Activated naive CD4-positive, alpha-beta T cell treated with anti-CD3 and anti-CD28 coated beads for 36 hours (primary cell): Measurements from ENCODE around the gene NEMP2. TPM values are rescaled to one million over a fixed set of nuclear protein-coding genes. Genes with fewer than 3 reads are reported as not detected.
A peak's percentile ranks its signal among the peaks of the same experiment; 100 is the strongest.
"Not testable (repeated sequence)": the region's sequence is repeated elsewhere in the genome, so short reads cannot be mapped to it uniquely, and the experiment has no call there.

Source experiments
- CTCF ChIA-PET: fragments of 350-600 bp; sonication (Branson Sonifier 250); formaldehyde crosslinking; loops from one replicate; lab custom pipeline; 2021; ENCODE audit warnings: antibody characterized with exemption; lab: Charles Lee
- DNase-seq: peaks from one replicate; pipeline ENCODE4 v3.0.0-alpha.2; 2020
- H3K27ac Mint-ChIP-seq: one replicate; pipeline ENCODE4 v1.8.0; 2021; ENCODE audit warnings: mild to moderate bottlenecking, mixed read lengths
- H3K27me3 Mint-ChIP-seq: one replicate; pipeline ENCODE4 v1.8.0; 2021; ENCODE audit warnings: low read depth, mixed read lengths
- H3K36me3 Mint-ChIP-seq: one replicate; pipeline ENCODE4 v1.8.0; 2021; ENCODE audit warnings: low read depth, mixed read lengths
- H3K4me1 Mint-ChIP-seq: one replicate; pipeline ENCODE4 v1.8.0; 2021; ENCODE audit warnings: low read depth, mixed read lengths
- H3K4me3 Mint-ChIP-seq: one replicate; pipeline ENCODE4 v1.8.0; 2021; ENCODE audit warnings: mild to moderate bottlenecking, moderate library complexity, mixed read lengths
- H3K9me3 Mint-ChIP-seq: one replicate; pipeline ENCODE4 v1.8.0; 2021; ENCODE audit warnings: mixed read lengths
- intact Hi-C: fragments of 100-400 bp; cut with micrococcal nuclease; formaldehyde crosslinking; loops from one replicate; pipeline ENCODE4 v1.15.1; 2023
- total RNA-seq, 2 experiments: library from RNA; stranded (reverse); gene quantifications; one replicate each; pipeline ENCODE4 v1.2.3, GENCODE V29; 2021

NEMP2 gene
- total RNA-seq, 2 experiments from 2014 or later = 32.9 to 34.2 TPM

DNA sequence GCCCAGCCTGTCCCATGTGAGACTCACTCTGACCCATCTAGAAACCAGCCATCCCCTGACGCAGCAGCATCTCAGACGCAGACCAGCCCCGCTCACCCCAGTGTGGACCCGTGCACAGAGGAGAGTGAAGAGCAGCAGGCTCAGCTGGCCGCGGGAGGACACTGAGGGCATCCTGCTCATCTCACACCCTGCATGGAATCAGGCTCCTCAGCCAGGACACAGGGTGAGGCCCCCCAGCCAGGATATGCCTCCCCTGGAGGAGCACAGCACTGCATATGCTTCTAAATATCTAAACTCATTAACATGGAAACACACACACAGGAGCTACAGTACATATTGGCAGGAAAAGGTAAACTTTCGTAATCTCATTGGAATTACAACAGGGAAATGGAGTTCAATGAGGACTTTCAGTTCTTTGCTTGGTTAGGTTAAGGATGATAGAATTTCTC, 34.4 kb downstream of the NEMP2 start:
- peaks cover 12% of the 10 kb centered on the region for H3K4me1 Mint-ChIP-seq
- DNase-seq = no peak
- peaks cover 31% of the 10 kb centered on the region for H3K36me3 Mint-ChIP-seq
- H3K4me3 Mint-ChIP-seq = no peak overlapping the region
- intact Hi-C loops = no loop called here
- no peaks in the 10 kb centered on the region for H3K27me3 Mint-ChIP-seq
- CTCF ChIA-PET = no interaction called here
- H3K9me3 Mint-ChIP-seq = peaks cover 2% of the 10 kb centered on the region
- H3K27ac Mint-ChIP-seq = no peak overlapping the region

DNA sequence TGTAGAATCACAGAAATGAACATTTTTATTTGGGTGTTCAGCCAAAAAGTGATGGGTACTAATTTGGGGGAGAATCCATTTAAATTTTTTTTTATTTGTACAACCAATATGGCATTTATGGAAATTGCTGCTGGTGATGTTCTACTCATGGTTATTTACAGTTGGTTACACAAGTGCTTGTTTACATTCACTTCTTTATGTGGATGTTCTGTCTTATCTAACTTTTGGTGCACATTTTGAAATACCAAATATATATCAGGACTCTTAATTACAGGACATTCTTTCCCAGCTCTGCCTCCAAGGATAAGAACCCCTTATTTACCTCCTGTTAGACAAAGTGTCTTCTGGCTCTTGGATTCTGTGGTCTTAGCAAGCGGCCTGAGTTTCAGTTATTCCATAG, 35.2 kb downstream of the NEMP2 start:
- Mint-ChIP-seq H3K4me3 (no peak overlapping the region), H3K27me3 (no peaks in the 10 kb centered on the region), H3K4me1 (peaks cover 17% of the 10 kb centered on the region), H3K27ac (no peak overlapping the region), H3K9me3 (peaks cover 2% of the 10 kb centered on the region), H3K36me3 (peaks cover 36% of the 10 kb centered on the region)
- DNase-seq = no peak
- CTCF ChIA-PET = no interaction called here
- intact Hi-C loops = no loop called here

DNA sequence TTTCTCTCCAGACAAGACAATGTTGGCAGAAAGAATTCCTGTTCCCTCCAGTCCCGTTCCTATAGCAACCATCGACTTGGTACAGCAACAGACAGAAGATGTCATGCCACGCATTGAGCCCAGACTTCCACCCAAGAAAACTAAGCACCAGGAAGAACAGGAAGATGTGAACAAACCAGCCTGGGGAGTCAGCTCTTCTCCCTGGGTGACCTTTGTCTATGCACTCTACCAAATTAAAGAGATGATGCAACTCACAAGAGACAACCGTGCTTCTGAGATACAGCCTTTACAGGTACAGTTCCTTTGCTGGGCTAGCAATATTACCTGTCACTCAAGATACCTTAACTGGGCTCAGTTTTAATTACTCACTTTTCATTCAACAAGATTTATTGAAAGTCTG, 37.1 kb downstream of the NEMP2 start:
- Mint-ChIP-seq H3K27me3 (no peaks in the 10 kb centered on the region), H3K9me3 (peaks cover 11% of the 10 kb centered on the region), H3K4me1 (peaks cover 33% of the 10 kb centered on the region), H3K27ac (peak overlapping the region; percentile 46), H3K4me3 (no peak overlapping the region), H3K36me3 (peaks cover 45% of the 10 kb centered on the region)
- intact Hi-C loops = no loop called here
- no peak for DNase-seq
- CTCF ChIA-PET = no interaction called here

DNA sequence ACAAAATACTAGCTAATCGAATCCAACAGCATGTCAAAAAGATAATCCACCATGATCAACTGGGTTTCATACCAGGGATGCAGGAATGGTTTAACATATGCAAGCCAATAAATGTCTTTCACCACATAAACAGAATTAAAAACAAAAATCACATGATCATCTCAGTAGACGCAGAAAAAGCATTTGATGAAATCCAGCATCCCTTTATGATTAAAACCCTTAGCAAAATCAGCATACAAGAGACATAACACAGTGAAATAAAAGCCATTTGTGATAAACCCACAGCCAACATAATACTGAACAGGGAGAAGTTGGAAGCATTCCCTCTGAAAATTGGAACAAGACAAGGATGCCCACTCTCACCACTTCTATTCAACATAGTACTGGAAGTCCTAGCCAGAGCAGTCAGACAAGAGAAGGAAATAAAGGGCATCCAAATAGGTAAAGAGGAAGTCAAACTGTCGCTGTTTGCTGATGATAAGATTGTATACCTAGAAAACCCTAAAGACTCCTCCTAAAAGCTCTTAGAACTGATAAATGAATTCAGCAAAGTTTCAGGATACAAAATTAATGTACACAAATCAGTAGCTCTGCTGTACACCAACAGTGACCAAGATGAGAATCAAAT, 39.8 kb downstream of the NEMP2 start:
- H3K27ac Mint-ChIP-seq = peak overlapping the region; percentile 23
- CTCF ChIA-PET, H3K4me3 Mint-ChIP-seq, H3K27me3 Mint-ChIP-seq, intact Hi-C loops, DNase-seq: not testable (repeated sequence)
- H3K9me3 Mint-ChIP-seq = peaks cover 17% of the 10 kb centered on the region
- peaks cover 25% of the 10 kb centered on the region for H3K4me1 Mint-ChIP-seq
- H3K36me3 Mint-ChIP-seq = peaks cover 60% of the 10 kb centered on the region

DNA sequence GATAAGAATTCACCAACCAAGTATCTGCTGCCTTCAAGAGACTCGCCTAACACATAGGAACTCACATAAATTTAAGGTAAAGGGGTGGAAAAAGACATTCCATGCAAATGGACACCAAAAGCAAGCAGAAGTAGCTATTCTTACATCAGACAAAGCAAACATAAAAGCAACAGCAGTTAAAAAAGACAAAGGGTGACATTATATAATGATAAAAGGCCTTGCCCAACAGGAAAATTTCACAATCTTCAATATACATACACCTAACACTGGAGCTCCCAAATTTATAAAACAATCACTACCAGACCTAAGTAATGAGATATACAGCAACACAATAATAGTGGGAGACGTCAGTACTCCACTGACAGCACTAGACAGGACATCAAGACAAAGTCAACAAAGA, 41.4 kb downstream of the NEMP2 start:
- peaks cover 70% of the 10 kb centered on the region for H3K36me3 Mint-ChIP-seq
- intact Hi-C loops = no loop called here
- H3K27ac Mint-ChIP-seq = no peak overlapping the region
- no peaks in the 10 kb centered on the region for H3K27me3 Mint-ChIP-seq
- peaks cover 36% of the 10 kb centered on the region for H3K4me1 Mint-ChIP-seq
- DNase-seq = no peak
- peaks cover 17% of the 10 kb centered on the region for H3K9me3 Mint-ChIP-seq
- no peak overlapping the region for H3K4me3 Mint-ChIP-seq
- CTCF ChIA-PET = interaction anchor here (0.6 kb wide), 1 partner anchor 111 kb away, joined by 3 read pairs; no protein-coding TSS in a partner anchor

DNA sequence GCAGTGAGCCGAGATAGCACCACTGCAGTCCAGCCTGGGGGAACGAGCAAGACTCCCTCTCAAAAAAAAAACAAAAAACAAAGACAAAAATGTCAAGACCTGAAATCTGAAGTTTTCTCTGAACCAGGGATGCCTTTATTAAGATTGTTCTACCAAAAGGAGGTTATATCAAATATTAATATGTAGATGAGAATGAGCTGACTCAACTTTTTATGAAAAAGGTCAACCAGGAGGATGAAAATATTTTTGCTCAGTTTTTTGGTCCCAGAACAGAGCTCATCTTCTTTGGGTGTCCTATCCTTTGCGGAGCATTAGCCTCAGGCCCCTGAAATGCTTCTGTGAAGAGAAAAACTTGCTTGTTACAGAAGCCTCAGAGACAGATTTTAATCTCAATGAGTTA, 44.0 kb downstream of the NEMP2 start:
- CTCF ChIA-PET = interaction anchor here (0.8 kb wide), 1 partner anchor 10 kb away, joined by 5 read pairs; no protein-coding TSS in a partner anchor
- peaks cover 40% of the 10 kb centered on the region for H3K4me1 Mint-ChIP-seq
- no peak overlapping the region for H3K27ac Mint-ChIP-seq
- no peak for DNase-seq
- intact Hi-C loops = no loop called here
- H3K36me3 Mint-ChIP-seq = peaks cover 74% of the 10 kb centered on the region
- no peak overlapping the region for H3K4me3 Mint-ChIP-seq
- H3K27me3 Mint-ChIP-seq = no peaks in the 10 kb centered on the region
- H3K9me3 Mint-ChIP-seq = peaks cover 17% of the 10 kb centered on the region

DNA sequence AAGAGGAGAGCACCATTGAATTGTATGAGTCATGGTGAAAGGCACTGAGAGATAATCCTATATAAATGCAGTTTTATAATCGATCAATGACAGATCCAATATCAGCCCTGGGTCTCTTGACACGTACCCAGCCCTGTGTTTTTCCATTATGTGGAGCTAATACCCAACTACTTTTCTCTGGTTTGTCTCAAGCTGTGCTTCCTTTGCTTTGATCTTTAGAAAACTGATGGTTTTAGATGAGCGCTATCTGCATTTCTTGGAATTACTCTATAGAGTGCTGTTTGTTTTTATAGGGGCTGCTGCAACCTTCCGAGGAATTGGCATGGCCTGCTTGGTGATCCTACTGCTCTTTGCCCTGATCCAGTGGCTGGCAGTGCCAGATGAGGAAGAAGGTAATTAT, 45.0 kb downstream of the NEMP2 start:
- CTCF ChIA-PET = no interaction called here
- peaks cover 38% of the 10 kb centered on the region for H3K4me1 Mint-ChIP-seq
- no peak for DNase-seq
- peak overlapping the region; percentile 50 for H3K27ac Mint-ChIP-seq
- H3K4me3 Mint-ChIP-seq = no peak overlapping the region
- intact Hi-C loops = loop anchor here (2.0 kb wide), 1 partner anchor 23 kb away; no protein-coding TSS in a partner anchor
- no peaks in the 10 kb centered on the region for H3K27me3 Mint-ChIP-seq
- peaks cover 65% of the 10 kb centered on the region for H3K36me3 Mint-ChIP-seq
- peaks cover 15% of the 10 kb centered on the region for H3K9me3 Mint-ChIP-seq

DNA sequence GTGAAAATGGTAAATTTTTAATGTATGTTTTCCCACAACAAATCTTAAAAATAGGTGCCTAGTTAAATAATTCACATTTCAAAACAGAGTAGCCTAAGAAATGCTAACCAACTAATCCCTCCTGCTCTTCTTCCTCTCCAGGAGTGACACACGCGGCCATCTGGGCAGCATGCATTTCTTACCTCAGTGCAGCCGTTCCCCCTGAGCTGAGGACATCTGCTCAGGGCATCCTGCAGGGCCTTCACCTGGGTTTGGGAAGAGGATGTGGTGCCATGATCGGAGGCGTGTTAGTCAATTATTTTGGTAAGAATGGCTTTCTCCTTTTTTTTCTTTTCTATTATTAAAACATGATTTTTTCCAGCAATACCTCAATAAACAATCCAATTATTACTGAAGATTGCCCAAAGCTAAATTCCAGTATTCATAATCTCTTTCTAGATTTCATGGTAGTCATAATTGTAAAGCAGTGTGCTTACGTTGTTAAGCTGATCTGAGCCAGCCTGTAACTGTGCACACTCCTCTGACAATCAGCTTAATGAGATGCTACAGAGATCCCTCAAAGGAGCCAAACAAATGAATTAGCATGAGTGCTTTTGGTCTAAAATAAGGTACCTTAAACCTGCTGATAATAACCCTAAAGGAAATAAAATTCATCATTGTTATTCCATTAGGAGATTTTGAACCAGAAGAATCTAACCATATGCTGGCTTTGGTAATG, 45.8 kb downstream of the NEMP2 start:
- no peak for DNase-seq
- peaks cover 60% of the 10 kb centered on the region for H3K36me3 Mint-ChIP-seq
- no peaks in the 10 kb centered on the region for H3K27me3 Mint-ChIP-seq
- H3K9me3 Mint-ChIP-seq = peaks cover 15% of the 10 kb centered on the region
- no peak overlapping the region for H3K27ac Mint-ChIP-seq
- peaks cover 33% of the 10 kb centered on the region for H3K4me1 Mint-ChIP-seq
- CTCF ChIA-PET = no interaction called here
- intact Hi-C loops = loop anchor here (2.0 kb wide), 1 partner anchor 22 kb away; no protein-coding TSS in a partner anchor
- H3K4me3 Mint-ChIP-seq = no peak overlapping the region

DNA sequence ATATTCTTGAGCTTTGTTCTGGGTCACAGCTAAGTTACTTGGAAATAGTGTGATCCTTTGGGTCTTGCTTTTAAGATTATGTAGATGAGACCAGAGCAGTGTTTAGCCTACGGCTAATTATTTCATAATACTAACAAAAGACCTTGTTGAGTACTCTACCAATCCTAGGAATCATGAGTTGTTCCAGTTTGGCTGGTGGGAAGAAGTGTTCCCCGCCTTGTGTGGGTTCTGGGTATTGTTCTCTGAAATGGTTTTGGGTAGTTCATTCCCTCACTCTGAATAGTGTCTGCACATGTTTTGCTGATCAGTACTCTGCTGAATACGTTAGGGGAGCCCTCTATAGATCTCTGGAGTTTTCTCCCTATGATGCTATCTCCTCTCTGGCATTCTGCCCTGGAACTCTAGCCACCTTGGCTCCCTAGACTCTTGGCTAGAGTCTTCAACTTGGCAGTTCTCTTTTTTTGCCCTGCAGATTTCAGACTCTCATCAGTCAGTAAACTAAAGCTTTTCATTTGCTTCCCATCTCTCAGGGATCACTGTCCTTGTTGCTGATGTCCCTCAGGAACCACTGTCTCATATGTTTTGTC, 48.4 kb downstream of the NEMP2 start:
- CTCF ChIA-PET = no interaction called here
- no peaks in the 10 kb centered on the region for H3K27me3 Mint-ChIP-seq
- H3K4me1 Mint-ChIP-seq = peaks cover 25% of the 10 kb centered on the region
- H3K4me3 Mint-ChIP-seq = no peak overlapping the region
- DNase-seq = no peak
- no peaks in the 10 kb centered on the region for H3K9me3 Mint-ChIP-seq
- H3K36me3 Mint-ChIP-seq = peaks cover 45% of the 10 kb centered on the region
- intact Hi-C loops = no loop called here
- H3K27ac Mint-ChIP-seq = no peak overlapping the region

DNA sequence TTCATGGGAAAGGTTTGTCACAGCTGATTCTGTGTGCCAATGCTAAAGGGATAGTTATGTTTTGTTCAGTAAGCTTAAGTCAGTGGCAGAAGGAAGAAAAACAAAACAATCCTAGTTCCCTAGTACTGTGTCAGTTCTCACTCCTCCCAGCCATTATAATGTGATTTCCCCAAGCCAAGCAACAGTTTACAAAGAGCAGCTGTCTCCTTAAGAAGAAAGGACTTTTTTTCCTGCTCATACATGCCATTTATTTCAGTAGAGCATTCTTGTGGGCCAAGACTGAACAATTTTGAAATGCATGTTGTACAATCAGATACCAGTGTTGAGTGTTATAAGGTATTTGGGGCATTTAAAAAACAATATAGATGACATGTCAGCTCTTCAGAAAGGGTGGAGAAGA, 52.1 kb downstream of the NEMP2 start:
- Mint-ChIP-seq H3K9me3 (no peaks in the 10 kb centered on the region), H3K36me3 (peaks cover 20% of the 10 kb centered on the region), H3K27ac (no peak overlapping the region), H3K4me1 (peaks cover 7% of the 10 kb centered on the region), H3K27me3 (no peaks in the 10 kb centered on the region), H3K4me3 (no peak overlapping the region)
- no peak for DNase-seq
- CTCF ChIA-PET = no interaction called here
- intact Hi-C loops = no loop called here

DNA sequence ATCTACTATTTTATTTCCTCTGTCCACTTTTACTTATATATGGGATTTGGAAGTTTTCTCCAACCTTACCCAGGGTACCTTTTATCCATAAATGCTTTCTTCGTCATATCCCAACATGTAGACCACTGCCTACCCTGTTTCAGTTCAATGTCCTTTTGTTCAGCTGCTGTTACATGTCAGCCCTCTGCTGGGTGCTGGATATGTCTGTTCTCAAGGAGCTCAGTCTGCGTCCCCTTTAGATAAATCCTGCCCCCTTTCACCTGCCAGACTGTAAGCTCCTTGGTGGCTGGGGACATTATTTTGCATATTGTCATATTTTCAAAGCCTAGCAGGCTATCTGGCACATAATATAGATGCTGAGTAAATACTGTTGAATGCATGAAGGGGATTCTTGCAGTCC, 53.2 kb downstream of the NEMP2 start:
- peaks cover 17% of the 10 kb centered on the region for H3K36me3 Mint-ChIP-seq
- H3K27ac Mint-ChIP-seq = no peak overlapping the region
- DNase-seq = no peak
- peaks cover 7% of the 10 kb centered on the region for H3K4me1 Mint-ChIP-seq
- intact Hi-C loops = no loop called here
- H3K27me3 Mint-ChIP-seq = no peaks in the 10 kb centered on the region
- peaks cover under 1% of the 10 kb centered on the region for H3K9me3 Mint-ChIP-seq
- CTCF ChIA-PET = no interaction called here
- no peak overlapping the region for H3K4me3 Mint-ChIP-seq

DNA sequence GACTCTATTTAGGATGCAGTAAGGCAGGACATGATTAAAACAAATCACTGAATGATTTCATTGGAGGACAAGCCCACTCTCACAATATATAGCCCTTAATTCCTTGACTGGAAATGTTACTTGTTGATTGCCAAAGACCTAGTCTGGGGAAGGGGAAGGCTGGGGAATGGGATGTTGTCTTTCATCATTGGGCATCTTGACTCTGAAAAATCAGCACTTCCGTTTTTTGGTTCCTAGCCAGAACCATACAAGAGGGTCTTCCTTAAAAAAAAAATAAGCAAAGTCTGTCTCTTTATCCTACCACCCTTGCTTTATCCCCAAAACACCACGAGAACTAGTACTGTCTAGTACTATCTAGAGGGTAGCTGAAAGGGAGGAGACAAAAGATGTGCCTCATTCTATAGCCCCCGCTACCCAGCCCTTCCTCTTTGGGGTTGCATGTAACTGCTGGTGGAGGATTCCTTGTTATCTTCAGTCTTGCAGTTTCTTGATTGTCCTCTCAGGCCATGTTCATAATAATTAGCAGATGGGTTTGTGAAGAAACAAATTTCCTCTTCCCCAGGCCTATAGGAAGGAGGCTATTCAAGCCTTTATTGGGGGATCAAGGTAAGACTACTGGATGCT, 55.8 kb downstream of the NEMP2 start:
- no peak overlapping the region for H3K4me3 Mint-ChIP-seq
- no peak overlapping the region for H3K27ac Mint-ChIP-seq
- H3K36me3 Mint-ChIP-seq = peaks cover 17% of the 10 kb centered on the region
- H3K4me1 Mint-ChIP-seq = peaks cover 3% of the 10 kb centered on the region
- no peak for DNase-seq
- CTCF ChIA-PET = no interaction called here
- intact Hi-C loops = no loop called here
- H3K27me3 Mint-ChIP-seq = no peaks in the 10 kb centered on the region
- peaks cover 4% of the 10 kb centered on the region for H3K9me3 Mint-ChIP-seq
